Osteocyte (in vitro differentiated cells): ENCODE results near the gene IPO9. TPM values are rescaled to one million over a fixed set of nuclear protein-coding genes. Genes with fewer than 3 reads are reported as not detected.

Experiments
- DNase-seq: peaks from one replicate; pipeline ENCODE4 v3.0.0; 2021; ENCODE audit warnings: mixed read lengths; ENCODE audit not compliant: unreplicated experiment; ENCODE audit errors: extremely low spot score
- H3K27ac Mint-ChIP-seq: one replicate; pipeline ENCODE4 v1.8.0; 2021; ENCODE audit warnings: mild to moderate bottlenecking, mixed read lengths; ENCODE audit not compliant: unreplicated experiment
- H3K27me3 Mint-ChIP-seq: one replicate; pipeline ENCODE4 v1.8.0; 2021; ENCODE audit warnings: mixed read lengths; ENCODE audit not compliant: unreplicated experiment
- H3K36me3 Mint-ChIP-seq: one replicate; pipeline ENCODE4 v1.8.0; 2021; ENCODE audit warnings: mixed read lengths; ENCODE audit not compliant: unreplicated experiment
- H3K4me1 Mint-ChIP-seq: one replicate; pipeline ENCODE4 v1.8.0; 2021; ENCODE audit warnings: mixed read lengths; ENCODE audit not compliant: unreplicated experiment
- H3K4me3 Mint-ChIP-seq: one replicate; pipeline ENCODE4 v1.8.0; 2021; ENCODE audit warnings: mild to moderate bottlenecking, moderate library complexity, mixed read lengths; ENCODE audit not compliant: unreplicated experiment
- H3K9me3 Mint-ChIP-seq: one replicate; pipeline ENCODE4 v1.8.0; 2021; ENCODE audit warnings: mixed read lengths; ENCODE audit not compliant: unreplicated experiment
- CTCF ChIP-seq: fragments of 200-600 bp; sonication (generic); IDR thresholded peaks from 2 replicates; pipeline ENCODE4 v1.5.0; 2021; ENCODE audit warnings: antibody characterized with exemption, mild to moderate bottlenecking, moderate library complexity
- total RNA-seq: library from RNA; stranded (reverse); gene quantifications from 2 replicates; pipeline ENCODE4 v1.2.1, GENCODE V29; 2021

Gene IPO9
- total RNA-seq, 1 donor from 2014 or later = 65.0 TPM

GRCh38 chr1:201808633-201808990 is 20.3 kb upstream of the IPO9 start:
- DNase-seq = no peak
- Mint-ChIP-seq H3K4me3 (no peak overlapping the region), H3K27ac (no peak overlapping the region), H3K27me3 (no peaks in the 10 kb centered on the region), H3K4me1 (no peaks in the 10 kb centered on the region), H3K9me3 (no peaks in the 10 kb centered on the region), H3K36me3 (peaks cover 78% of the 10 kb centered on the region)
- TF ChIP-seq CTCF = no peak

- TF ChIP-seq CTCF = no peak
- DNase-seq = no peak
- Mint-ChIP-seq H3K36me3 (peaks cover 70% of the 10 kb centered on the region), H3K27ac (no peak overlapping the region), H3K9me3 (no peaks in the 10 kb centered on the region), H3K4me1 (no peaks in the 10 kb centered on the region), H3K27me3 (no peaks in the 10 kb centered on the region), H3K4me3 (no peak overlapping the region)
Measured at GRCh38 chr1:201809876-201810275, 19.1 kb upstream of the IPO9 start.

GRCh38 chr1:201810466-201811216 is 18.3 kb upstream of the IPO9 start:
- H3K27ac Mint-ChIP-seq = peak overlapping the region; percentile 28
- H3K27me3 Mint-ChIP-seq = no peaks in the 10 kb centered on the region
- H3K36me3 Mint-ChIP-seq = peaks cover 71% of the 10 kb centered on the region
- DNase-seq = no peak
- no peak overlapping the region for H3K4me3 Mint-ChIP-seq
- no peaks in the 10 kb centered on the region for H3K4me1 Mint-ChIP-seq
- TF ChIP-seq CTCF = no peak
- no peaks in the 10 kb centered on the region for H3K9me3 Mint-ChIP-seq

- Mint-ChIP-seq H3K27ac (peak overlapping the region; percentile 57), H3K27me3 (no peaks in the 10 kb centered on the region), H3K4me3 (no peak overlapping the region), H3K9me3 (no peaks in the 10 kb centered on the region), H3K36me3 (peaks cover 63% of the 10 kb centered on the region), H3K4me1 (no peaks in the 10 kb centered on the region)
- no peak for DNase-seq
- no peak for TF ChIP-seq CTCF
Measured at GRCh38 chr1:201813226-201813625, 15.7 kb upstream of the IPO9 start.

GRCh38 chr1:201816309-201816854 is 12.6 kb upstream of the IPO9 start:
- no peaks in the 10 kb centered on the region for H3K27me3 Mint-ChIP-seq
- H3K4me1 Mint-ChIP-seq = peaks cover 5% of the 10 kb centered on the region
- H3K36me3 Mint-ChIP-seq = peaks cover 72% of the 10 kb centered on the region
- no peak overlapping the region for H3K4me3 Mint-ChIP-seq
- no peak for DNase-seq
- TF ChIP-seq CTCF = no peak
- H3K27ac Mint-ChIP-seq = no peak overlapping the region
- no peaks in the 10 kb centered on the region for H3K9me3 Mint-ChIP-seq
